EH (cell line): Measurements from ENCODE around the gene MYLK4.

Experiments
- DNase-seq: peaks from one replicate; pipeline ENCODE4 v3.0.0-alpha.2; 2015; ENCODE audit warnings: low read depth

Gene MYLK4

DNA sequence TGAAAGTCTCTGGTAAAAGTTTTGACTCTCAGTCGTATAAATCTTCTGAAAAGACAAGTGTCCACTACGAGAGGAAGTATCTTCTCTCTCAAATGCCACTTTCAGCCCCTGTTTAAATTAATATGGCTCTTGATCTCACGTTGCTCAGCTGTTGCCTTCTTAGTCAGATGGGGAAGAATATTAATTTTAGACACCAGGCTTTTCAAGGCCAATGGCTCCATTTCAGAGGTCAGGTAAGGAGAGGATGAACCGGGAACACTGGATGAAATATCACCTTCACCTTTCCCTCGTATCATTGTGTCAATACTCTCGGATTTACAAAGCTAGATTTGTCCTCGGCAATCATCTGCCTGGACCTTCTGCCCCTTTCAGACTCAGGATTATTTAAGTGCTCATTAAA, at the start of gene MYLK4:
Gene MYLK4, minus strand, starts transcription at position 91 of the 400 bp plus-strand sequence. CDS start 1,628 bp downstream, outside the sequence.
- no peak for DNase-seq

DNA sequence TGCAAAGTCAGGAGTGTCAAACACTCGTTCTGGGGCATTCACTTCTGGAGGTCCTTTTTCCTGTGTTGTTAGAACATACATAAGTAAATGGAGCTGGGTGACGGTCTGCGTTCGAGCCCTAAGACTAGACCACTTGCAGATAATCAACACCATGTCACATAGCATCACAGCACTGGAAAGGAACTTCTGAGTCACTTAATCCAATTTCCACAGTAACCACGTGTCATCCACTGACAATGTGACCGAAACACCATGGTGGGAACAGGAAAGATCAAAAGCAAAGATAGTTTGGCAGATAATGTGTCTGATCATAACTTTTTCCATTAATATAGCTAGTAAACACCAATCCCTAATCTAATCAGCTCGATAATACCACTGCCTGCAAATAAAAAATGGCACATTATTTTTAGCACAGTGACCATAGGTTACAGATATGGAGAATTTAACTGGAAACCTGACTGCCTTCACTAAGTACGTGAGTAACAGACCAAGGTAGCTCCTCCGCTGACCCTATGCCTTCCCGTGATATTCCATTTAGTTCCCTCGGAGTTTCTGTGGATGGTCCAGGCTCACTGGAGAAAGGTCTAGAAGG, 49.3 kb upstream of the MYLK4 start:
- DNase-seq: peak; percentile 18

DNA sequence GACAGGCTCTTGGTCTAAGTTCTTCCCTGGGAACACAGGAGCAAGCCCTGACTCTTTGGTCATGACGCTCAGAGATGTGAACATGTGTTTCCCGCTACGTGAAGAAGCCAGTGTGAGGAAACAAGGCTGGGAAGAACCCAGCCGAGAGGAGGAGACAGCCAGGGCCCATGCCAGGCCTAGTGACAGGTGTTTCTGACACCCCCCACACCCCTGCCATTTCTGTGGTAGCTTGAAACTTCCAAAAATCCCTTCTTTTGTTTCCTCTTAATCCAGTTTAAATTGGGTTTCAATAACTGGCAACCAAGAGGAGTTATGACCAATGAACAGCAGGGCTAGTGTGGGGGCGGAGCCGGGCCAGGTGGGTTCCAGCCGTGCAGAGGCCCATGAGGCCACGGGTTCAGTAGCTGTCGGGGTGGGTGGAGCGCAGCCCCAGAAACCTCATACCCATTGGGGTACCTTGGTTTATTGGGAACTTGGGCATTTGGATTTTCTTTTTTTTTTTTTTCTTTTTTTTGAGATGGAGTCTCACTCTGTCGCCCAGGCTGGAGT, 47.9 kb upstream of the MYLK4 start:
- no peak for DNase-seq

DNA sequence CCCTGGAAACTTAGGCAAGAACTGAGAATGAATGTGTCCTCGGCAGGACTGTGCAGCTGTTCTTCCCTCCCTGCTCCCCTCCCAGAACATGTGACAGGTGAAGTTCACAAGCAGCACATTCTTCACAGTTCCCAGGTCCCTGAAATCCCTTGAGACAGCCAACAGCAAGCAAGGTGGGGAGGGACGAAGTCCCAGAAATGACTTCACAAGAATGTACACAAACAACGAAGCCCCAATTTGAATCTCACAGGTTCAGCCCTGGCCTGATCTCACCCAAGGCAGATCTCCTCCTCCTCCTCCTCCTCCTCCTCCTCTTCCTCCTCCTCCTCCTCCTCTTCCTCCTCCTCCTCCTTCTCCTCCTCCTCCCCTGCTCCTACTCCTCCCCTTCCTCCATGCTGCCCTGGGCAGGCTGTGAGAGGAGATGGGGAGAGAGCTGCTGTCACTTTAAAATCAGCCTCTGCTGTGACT, 46.9 kb upstream of the MYLK4 start:
- DNase-seq: no peak

DNA sequence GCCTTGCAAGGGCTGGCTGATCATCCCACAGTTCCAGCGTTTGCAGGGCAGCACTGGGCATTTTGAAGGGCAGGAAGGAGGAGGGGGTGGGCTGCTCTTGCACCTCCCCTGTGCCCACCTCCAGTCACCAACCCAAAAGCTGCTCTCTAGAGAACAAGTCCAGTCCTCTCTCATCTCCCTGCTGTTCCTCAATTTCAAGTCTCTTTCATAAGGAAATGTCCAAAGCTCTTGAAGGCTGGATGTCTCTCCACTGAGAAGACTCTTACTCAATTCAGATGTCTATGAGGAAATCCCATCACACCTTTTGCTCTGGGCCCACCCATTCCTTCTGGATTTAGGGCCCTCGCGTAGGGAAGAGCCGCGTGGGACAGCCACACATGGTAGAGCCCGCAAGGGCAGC, 46.1 kb upstream of the MYLK4 start:
- no peak for DNase-seq

DNA sequence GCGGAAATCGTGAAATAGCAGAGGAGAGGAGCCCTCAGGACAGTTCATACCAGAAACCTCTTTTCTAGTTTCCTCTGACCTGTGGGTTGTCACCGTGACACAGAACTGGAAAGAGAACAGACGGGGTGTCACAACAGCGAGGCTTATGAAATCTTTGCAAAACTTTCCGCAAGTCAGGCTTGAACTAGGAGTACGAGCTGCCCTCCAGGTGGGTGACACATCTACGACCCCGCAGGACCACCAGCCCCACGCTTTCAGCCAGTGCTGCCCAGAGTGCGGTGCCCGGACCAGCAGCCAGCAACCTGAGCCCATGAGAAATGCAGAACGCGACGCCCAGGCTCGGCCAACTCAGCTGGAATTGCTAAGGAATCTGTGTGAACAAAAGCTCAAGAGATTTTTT, 45.2 kb upstream of the MYLK4 start:
- DNase-seq: no peak

DNA sequence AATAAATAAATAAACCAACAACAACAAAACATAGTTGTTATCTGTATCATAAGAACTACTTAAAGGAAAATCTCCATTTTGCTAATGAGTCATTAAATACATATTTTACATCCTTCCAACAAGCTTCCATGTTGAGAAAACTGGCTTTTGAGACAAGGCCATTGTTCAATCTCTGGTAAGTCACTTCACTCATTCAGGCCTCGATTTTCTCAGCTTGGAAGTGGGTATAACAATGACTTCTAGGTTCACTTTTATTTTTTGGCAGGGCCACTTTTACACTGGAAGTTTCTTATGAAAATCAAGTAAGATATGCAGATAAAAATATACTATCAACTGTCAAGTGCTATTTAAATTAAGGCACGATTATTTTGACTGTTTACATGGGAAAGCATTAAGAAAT, 44.4 kb upstream of the MYLK4 start:
- DNase-seq: no peak

DNA sequence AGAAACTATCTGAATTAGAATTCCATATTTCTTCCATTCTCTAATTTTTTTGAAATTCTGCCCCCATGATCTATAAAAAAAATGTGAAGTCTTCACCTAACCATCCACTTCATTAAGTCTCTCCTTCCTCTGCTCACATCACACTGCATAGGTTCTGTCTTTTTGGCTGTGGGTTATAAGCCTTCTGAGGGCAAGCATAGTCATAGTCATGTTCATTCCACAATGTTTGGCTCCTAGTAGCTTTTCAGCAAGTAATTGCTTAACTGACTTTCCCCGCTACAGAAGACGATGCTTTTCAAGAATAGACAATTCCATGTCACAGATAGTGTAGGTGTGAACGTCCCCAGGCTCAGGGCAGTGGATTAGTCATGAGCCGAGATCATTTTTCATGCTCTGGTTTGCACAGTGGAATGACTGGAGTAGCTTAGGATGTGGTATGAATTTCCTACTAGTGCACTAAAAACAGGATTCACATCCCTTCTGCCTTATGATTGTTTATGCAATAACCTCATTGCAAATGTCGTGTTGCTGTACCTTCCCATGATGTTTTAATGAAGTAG, 43.5 kb upstream of the MYLK4 start:
- DNase-seq: peak; percentile 61

DNA sequence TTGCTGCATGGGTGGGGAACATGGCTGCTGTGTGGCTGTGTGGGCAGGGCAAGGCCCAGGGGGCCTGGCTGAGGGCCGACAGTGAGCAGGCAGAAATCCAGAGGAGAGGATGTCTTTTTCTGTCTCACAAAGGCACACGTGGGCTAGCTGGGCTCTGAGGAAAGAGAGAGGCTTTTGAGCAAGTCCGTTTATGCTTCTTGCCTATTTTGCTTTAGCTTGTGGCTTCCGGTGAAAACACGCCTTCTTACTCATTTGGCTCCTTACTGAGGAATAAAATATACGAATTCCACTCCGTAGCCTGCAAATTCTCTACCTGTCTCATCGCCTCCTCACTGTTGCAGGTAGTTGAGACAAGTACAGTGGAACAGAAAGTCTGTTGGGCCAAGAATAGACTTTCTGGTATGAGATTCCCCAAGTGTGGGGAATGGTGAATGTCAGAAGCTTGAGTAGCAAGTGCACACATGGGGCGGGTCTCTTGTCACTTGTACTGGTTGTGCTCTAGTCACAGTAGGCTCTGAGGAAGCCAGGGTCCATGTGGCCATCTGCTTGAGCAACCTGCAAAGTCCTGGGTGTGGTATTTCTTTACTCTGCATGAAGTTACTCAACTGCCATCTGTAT, 42.9 kb upstream of the MYLK4 start:
- no peak for DNase-seq

DNA sequence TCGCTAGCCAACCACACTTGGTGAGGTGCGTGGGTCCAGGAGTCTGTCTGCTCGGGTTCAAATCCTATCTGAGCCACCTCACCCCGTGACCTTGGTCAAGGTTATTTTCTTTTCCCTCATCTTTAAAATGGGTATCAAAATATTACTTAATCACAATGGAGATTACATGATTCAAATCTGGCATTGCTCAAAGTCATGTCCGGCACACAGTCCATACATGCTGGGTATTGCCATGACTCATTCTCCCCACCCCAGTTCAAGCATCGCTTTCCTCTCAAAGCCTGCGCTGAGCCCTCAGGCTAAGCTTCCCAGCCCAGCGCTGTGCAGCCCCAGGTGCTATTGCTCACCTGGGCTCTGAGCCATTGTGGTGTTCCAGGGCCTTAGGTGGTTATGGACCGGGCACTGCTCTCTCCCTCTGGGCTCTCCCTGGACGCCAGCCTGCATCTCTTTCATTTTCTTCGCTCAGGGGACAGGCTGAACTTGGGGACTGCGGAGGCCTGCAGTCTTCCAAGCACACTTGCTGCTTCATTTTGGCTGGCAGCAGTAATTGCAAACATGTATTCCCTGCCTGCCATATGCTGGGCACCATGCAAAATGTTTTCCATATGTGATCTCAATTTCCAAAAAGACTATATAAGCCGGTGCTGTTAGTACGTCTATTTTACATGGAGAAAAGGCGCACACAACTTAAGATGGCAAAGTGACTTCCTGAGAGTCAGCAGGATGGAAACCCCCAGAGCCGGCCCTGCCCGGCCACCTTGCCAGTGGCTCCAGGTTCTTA, 41.8 kb upstream of the MYLK4 start:
- peak; percentile 42 for DNase-seq

DNA sequence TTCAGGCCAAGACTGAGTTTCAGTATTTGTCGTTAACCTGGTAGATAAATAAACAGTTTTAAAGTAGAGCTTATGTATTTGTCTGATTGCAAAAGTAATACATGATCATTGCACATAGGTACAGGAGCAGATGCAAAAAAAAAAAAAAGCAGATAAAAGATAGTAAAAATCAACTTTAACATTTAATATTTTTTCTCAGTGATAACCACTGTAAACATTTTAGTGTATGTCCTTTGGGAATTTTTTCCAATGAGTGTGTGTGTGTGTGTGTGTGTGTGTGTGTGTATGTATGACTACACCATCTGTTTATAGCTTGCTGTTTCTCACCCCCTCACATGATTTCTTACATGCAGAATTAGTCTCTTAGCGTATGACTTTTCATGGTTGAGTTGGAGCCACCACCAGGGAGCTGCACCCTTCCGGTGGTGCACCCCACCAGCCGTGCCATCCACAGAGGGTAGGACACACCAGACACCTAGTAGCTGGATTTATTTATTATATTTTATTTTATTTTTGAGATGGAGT, 40.8 kb upstream of the MYLK4 start:
- no peak for DNase-seq

DNA sequence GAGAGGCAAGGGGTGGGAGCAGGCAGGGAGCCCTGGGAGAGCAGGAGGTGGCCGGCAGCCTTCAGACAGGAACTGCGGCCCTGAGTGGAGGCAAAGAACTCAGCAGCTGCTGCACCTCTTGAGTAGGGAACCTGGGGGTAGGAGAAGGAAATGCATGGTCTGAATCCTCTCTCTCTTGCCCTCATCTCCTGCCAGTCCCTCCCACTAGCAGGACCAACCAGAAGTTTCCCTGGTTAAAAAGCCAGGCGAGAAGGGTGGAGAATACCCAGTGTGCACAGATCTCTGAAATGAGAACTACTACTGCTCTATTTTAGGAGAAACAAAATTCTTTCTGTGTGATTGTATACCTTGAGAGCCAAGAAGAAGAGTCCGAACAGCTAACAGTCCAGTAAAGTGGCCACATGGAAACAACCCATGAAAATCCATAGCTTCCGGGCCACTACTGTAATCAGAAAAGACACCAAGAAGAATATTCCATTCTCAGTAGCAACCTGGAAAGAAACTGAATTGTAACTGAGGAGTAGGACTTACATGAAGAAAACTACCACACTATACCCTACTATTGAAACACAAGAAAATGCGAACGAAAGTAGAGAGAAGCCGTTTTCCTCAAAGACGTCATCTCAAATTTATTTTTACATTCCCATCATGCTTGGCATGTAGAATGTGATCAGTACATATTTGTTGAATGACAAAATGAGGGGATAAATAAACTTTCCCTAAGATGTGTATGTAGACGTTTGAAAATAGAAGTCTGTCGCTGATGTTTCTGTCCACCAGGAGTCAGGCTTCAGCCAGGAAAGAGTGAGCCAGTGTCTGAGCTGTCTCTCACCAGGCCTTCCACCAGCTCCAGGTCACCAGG, 40.1 kb upstream of the MYLK4 start:
- peak; percentile 88 for DNase-seq

DNA sequence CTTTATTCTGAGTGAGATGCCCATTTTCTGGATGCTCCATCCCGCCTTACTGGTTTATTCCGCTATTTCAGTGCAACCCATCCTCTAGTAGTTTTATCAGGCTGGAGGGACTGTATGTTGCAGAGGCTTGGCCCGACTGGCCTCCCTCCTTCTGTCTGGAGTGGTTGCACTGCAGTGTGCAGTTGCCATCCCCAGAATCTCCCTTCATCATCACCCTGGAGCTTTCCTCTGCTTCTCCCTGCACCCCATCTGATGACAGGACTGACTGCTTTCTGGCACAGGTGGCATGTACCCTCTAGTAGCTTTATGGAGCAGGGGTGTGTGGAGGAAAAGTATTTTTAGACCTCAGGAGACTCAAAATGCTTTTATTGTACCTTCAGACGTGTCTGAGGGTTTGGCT, 35.5 kb upstream of the MYLK4 start:
- DNase-seq: no peak

DNA sequence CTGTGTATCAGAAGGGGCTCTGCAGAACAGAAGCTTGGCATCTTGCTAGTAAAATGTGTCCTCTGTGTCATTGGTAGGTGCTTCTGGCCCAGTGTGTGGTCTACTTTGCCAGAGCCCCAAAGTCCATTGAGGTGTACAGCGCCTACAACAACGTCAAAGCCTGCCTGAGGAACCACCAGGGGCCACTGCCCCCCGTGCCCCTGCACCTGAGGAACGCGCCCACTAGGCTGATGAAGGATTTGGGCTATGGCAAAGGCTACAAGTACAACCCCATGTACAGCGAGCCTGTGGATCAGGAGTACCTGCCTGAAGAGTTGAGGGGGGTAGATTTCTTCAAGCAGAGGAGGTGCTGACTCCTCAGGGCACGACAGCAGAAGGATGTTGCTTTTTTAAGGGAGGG, 34.2 kb upstream of the MYLK4 start:
- no peak for DNase-seq

DNA sequence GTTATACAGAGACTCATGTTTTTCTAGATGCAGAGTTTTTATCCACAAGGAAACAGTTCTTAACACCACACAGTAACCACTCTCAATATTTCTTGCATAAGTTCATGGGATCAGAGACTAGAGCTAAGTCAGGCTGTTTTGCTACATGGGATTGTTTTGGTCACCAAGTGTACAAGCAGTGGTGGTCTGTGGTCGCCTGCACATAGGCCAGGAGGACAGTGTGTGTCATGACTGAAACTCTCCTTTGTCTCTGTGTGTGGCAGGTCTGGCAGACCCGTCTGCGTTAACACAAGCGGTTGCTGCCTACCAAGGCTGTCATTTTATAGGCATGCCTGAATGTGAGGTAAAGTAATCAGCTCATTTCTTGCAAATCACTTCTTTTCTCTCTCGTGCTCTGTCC, 33.3 kb upstream of the MYLK4 start:
- no peak for DNase-seq

DNA sequence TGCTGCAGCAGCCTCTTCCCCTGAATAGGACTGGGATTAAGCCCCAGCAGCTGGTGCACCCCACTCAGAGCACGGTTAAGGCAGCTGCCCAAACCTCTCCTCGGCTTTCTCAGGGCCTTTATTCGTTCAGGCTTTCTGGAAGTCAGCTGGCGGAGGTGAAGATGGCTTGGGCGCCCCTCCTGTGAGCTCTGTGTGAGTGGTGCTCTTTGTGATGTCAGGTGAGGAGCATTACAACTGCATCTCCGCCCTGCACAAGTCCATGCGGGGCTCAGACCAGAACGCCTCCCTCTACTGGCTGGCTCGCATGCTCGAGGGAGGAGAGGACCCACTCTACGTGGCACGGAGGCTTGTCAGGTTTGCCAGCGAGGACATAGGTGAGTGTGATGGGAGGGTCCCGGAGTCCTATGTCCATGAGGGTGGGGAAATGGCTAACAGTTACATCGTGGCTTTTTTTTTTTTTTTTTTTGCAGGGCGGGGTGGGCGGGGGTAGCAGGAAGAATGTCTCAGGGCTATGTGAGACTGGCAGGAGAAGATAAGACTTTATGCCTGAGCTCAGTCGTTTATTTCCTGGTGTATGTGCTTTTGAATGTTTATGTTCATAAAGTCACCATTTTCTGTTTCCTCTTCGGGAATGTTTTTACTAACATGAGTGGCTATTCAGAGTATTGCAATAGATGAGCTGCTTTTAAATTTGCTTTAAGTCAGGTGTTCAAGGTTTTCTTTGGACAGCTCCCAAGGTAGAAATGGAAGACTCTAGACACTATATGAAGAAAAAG, 32.7 kb upstream of the MYLK4 start:
- no peak for DNase-seq

DNA sequence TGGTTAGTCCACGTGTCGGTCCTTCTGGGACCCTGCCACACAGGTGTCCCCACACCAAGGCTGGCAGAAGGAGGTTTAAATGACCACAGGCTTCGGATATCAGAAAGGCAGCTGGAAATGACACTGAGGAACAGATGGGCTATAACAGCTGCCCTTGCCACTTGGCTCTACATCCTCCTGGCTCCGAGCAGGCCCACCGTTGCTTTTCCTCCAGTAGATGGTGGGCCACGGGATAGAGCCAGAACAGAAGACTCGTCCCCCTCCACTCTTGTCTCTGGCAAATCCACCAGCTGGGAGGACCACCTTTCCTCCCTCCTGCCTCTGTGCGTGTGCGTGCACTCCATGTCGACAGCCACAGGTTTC, 32.1 kb upstream of the MYLK4 start:
- no peak for DNase-seq

DNA sequence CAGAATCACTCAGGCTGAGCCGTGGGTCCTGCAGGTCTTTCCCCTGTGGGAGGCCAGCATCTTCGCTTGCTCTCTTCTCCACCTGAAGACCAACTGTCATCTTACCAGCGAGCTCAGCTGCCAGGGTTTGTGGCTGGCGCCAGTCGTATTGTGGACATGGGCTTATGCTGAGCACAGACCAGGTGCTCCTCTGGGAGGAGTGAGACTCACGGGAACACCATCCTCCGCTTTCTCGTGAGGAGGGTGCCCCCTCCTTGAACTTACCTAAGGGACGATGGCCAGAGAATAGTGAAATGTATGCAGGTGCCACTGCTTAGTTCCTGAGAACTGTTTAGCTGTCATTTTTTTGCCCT, 31.6 kb upstream of the MYLK4 start:
- DNase-seq: no peak

DNA sequence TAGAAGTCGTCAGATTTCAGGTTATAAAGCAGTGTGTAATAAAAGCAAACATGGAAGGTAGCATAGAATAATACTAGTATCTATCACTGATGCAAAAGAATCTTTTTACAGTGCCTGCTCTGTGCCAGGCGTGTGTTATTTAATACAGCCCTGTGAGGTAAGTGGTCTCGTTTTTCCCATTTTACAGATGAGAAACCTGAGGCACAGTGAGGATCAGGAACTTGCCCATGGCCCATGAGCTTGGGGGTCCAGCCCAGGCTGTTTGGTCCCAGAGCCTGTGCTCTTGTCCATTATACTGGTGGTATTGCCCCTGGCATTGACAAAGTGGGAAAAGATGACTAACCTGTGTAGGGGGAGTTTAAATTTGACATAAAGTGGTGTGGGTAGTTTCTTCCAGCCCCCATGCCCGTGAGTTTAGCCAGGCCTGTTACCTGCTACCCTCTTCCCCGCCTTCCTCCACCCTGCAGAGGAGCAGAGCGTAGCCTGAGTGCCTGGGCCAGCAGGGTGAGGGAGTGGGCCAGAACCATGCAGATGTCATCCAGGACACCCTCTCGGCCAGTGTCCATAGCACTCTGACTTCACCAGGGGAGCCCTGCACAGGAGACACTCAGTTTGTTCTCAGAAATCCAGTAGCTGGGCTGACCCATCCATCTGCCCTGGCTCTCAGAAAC, 31.1 kb upstream of the MYLK4 start:
- DNase-seq: no peak

DNA sequence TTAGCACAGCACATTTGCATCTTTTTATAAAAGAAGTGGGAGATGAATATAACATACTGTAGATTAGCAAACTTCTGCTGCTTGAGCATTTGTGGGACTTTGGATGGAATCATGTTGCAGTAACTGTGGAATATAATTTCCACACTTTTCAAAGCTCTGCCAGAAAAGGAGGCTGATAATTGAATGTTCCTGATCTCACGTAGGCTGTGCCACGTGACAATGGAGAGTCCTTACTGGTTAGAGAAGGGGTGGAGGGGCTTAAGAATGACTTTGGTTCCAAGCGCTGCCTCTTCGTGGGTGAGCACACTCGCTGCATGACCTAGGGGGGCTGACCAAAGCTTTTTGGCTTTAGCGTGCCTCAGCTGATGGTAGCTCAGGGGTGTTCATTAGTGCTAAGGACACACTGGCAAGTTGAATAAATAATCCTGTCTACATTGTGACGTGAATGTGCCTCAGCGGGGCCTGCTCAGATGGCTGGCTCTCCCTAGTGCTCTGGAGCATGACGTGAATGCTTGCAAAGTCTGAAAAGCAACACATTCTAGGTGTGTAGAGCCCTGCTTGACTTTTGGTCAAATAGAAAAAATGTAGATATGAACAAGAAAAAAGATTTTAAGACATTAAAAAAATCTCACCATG, 29.5 kb upstream of the MYLK4 start:
- DNase-seq: no peak
